ENCODE measurements around the gene CALHM6. TPM values are rescaled to one million over a fixed set of nuclear protein-coding genes. Genes with fewer than 3 reads are reported as not detected.

CALHM6 gene
- total and polyA plus RNA-seq, 2 experiments from 2014 or later, result 1.2 to 1.6 TPM

- Histone ChIP-seq H3K79me2 (replicated peaks; ENCODE audit: insufficient read depth) (no peaks in the 10 kb centered on the region), H3K27me3 (ENCODE audit: insufficient read depth) (peaks cover 8% of the 10 kb centered on the region), H3K36me3 (ENCODE audit: insufficient read depth) (no peaks in the 10 kb centered on the region), H3F3A (replicated peaks; ENCODE audit: low read depth) (no peaks in the 10 kb centered on the region), H4K20me1 (replicated peaks; ENCODE audit: insufficient read depth) (no peaks in the 10 kb centered on the region), H3K4me1 (ENCODE audit: insufficient read depth) (no peaks in the 10 kb centered on the region; the same call in 1 of the 2 replicates), H3K4me2 (no peak overlapping the region), H3K9me2 (ENCODE audit: insufficient read depth) (no peaks in the 10 kb centered on the region), H3K27ac (ENCODE audit: low read depth) (no peak overlapping the region), H3K4me3 (no peak overlapping the region), H2AFZ (no peak overlapping the region)
- no peak overlapping the region for H3K27ac Mint-ChIP-seq
- H3K4me1 Mint-ChIP-seq, result peaks cover 18% of the 10 kb centered on the region
- no peaks in the 10 kb centered on the region for H3K36me3 Mint-ChIP-seq (ENCODE audit: low read depth)
- TF ChIP-seq CREB1 (CRISPR knock-in tag; IDR thresholded peaks at IDR 0.05; ENCODE audit: low read depth) (no peak), ZNF114 (CRISPR knock-in tag; IDR thresholded peaks at IDR 0.05) (no peak), JUNB (IDR thresholded peaks at IDR 0.05; ENCODE audit: unreplicated experiment) (no peak), EZH2phosphoT487 (IDR thresholded peaks at IDR 0.05; ENCODE audit: unreplicated experiment) (no peak)
- TF ChIP-seq, protein P1, sequence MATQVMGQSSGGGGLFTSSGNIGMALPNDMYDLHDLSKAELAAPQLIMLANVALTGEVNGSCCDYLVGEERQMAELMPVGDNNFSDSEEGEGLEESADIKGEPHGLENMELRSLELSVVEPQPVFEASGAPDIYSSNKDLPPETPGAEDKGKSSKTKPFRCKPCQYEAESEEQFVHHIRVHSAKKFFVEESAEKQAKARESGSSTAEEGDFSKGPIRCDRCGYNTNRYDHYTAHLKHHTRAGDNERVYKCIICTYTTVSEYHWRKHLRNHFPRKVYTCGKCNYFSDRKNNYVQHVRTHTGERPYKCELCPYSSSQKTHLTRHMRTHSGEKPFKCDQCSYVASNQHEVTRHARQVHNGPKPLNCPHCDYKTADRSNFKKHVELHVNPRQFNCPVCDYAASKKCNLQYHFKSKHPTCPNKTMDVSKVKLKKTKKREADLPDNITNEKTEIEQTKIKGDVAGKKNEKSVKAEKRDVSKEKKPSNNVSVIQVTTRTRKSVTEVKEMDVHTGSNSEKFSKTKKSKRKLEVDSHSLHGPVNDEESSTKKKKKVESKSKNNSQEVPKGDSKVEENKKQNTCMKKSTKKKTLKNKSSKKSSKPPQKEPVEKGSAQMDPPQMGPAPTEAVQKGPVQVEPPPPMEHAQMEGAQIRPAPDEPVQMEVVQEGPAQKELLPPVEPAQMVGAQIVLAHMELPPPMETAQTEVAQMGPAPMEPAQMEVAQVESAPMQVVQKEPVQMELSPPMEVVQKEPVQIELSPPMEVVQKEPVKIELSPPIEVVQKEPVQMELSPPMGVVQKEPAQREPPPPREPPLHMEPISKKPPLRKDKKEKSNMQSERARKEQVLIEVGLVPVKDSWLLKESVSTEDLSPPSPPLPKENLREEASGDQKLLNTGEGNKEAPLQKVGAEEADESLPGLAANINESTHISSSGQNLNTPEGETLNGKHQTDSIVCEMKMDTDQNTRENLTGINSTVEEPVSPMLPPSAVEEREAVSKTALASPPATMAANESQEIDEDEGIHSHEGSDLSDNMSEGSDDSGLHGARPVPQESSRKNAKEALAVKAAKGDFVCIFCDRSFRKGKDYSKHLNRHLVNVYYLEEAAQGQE (IDR thresholded peaks at IDR 0.05; ENCODE audit: unreplicated experiment), result no peak
- TF ChIP-seq, protein P2, sequence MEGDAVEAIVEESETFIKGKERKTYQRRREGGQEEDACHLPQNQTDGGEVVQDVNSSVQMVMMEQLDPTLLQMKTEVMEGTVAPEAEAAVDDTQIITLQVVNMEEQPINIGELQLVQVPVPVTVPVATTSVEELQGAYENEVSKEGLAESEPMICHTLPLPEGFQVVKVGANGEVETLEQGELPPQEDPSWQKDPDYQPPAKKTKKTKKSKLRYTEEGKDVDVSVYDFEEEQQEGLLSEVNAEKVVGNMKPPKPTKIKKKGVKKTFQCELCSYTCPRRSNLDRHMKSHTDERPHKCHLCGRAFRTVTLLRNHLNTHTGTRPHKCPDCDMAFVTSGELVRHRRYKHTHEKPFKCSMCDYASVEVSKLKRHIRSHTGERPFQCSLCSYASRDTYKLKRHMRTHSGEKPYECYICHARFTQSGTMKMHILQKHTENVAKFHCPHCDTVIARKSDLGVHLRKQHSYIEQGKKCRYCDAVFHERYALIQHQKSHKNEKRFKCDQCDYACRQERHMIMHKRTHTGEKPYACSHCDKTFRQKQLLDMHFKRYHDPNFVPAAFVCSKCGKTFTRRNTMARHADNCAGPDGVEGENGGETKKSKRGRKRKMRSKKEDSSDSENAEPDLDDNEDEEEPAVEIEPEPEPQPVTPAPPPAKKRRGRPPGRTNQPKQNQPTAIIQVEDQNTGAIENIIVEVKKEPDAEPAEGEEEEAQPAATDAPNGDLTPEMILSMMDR (conservative IDR thresholded peaks at IDR 0.05; ENCODE audit: low read depth in 2 of 2), result no peak
- DNase-seq (ENCODE audit: low spot score) (no peak), ATAC-seq (no peak)
- no peak overlapping the region for H3K4me3 Mint-ChIP-seq
- no peaks in the 10 kb centered on the region for H3K9me3 Mint-ChIP-seq
- H3K27me3 Mint-ChIP-seq (ENCODE audit: insufficient read depth, low read depth, poor library complexity), result peaks cover 4% of the 10 kb centered on the region
These were observed 7.1 kb downstream of the CALHM6 start for GRCh38 chr6:116468293-116468692.

GRCh38 chr6:116471531-116471930 is 10.4 kb downstream of the CALHM6 start:
- Histone ChIP-seq H3K4me1 (ENCODE audit: insufficient read depth) (no peaks in the 10 kb centered on the region; the same call in 1 of the 2 replicates), H2AFZ (no peak overlapping the region), H3K9me2 (ENCODE audit: insufficient read depth) (no peaks in the 10 kb centered on the region), H3K36me3 (ENCODE audit: insufficient read depth) (no peaks in the 10 kb centered on the region), H3K4me2 (no peak overlapping the region), H3F3A (replicated peaks; ENCODE audit: low read depth) (no peaks in the 10 kb centered on the region), H3K27me3 (ENCODE audit: insufficient read depth) (no peaks in the 10 kb centered on the region), H3K27ac (ENCODE audit: low read depth) (no peak overlapping the region), H3K79me2 (replicated peaks; ENCODE audit: insufficient read depth) (no peaks in the 10 kb centered on the region), H3K4me3 (no peak overlapping the region), H4K20me1 (replicated peaks; ENCODE audit: insufficient read depth) (no peaks in the 10 kb centered on the region)
- H3K27ac Mint-ChIP-seq, result no peak overlapping the region
- peaks cover 5% of the 10 kb centered on the region for H3K27me3 Mint-ChIP-seq (ENCODE audit: insufficient read depth, low read depth, poor library complexity)
- DNase-seq (ENCODE audit: low spot score) (no peak), ATAC-seq (no peak)
- H3K4me1 Mint-ChIP-seq, result 0 out of 3 replicates have a peak, but pooled peaks cover 4% of the 10 kb centered on the region
- no peak overlapping the region for H3K4me3 Mint-ChIP-seq
- H3K36me3 Mint-ChIP-seq (ENCODE audit: low read depth), result no peaks in the 10 kb centered on the region
- H3K9me3 Mint-ChIP-seq, result no peaks in the 10 kb centered on the region
- TF ChIP-seq, protein P3, sequence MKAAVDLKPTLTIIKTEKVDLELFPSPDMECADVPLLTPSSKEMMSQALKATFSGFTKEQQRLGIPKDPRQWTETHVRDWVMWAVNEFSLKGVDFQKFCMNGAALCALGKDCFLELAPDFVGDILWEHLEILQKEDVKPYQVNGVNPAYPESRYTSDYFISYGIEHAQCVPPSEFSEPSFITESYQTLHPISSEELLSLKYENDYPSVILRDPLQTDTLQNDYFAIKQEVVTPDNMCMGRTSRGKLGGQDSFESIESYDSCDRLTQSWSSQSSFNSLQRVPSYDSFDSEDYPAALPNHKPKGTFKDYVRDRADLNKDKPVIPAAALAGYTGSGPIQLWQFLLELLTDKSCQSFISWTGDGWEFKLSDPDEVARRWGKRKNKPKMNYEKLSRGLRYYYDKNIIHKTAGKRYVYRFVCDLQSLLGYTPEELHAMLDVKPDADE (IDR thresholded peaks at IDR 0.05), result no peak
- TF ChIP-seq, protein P4, sequence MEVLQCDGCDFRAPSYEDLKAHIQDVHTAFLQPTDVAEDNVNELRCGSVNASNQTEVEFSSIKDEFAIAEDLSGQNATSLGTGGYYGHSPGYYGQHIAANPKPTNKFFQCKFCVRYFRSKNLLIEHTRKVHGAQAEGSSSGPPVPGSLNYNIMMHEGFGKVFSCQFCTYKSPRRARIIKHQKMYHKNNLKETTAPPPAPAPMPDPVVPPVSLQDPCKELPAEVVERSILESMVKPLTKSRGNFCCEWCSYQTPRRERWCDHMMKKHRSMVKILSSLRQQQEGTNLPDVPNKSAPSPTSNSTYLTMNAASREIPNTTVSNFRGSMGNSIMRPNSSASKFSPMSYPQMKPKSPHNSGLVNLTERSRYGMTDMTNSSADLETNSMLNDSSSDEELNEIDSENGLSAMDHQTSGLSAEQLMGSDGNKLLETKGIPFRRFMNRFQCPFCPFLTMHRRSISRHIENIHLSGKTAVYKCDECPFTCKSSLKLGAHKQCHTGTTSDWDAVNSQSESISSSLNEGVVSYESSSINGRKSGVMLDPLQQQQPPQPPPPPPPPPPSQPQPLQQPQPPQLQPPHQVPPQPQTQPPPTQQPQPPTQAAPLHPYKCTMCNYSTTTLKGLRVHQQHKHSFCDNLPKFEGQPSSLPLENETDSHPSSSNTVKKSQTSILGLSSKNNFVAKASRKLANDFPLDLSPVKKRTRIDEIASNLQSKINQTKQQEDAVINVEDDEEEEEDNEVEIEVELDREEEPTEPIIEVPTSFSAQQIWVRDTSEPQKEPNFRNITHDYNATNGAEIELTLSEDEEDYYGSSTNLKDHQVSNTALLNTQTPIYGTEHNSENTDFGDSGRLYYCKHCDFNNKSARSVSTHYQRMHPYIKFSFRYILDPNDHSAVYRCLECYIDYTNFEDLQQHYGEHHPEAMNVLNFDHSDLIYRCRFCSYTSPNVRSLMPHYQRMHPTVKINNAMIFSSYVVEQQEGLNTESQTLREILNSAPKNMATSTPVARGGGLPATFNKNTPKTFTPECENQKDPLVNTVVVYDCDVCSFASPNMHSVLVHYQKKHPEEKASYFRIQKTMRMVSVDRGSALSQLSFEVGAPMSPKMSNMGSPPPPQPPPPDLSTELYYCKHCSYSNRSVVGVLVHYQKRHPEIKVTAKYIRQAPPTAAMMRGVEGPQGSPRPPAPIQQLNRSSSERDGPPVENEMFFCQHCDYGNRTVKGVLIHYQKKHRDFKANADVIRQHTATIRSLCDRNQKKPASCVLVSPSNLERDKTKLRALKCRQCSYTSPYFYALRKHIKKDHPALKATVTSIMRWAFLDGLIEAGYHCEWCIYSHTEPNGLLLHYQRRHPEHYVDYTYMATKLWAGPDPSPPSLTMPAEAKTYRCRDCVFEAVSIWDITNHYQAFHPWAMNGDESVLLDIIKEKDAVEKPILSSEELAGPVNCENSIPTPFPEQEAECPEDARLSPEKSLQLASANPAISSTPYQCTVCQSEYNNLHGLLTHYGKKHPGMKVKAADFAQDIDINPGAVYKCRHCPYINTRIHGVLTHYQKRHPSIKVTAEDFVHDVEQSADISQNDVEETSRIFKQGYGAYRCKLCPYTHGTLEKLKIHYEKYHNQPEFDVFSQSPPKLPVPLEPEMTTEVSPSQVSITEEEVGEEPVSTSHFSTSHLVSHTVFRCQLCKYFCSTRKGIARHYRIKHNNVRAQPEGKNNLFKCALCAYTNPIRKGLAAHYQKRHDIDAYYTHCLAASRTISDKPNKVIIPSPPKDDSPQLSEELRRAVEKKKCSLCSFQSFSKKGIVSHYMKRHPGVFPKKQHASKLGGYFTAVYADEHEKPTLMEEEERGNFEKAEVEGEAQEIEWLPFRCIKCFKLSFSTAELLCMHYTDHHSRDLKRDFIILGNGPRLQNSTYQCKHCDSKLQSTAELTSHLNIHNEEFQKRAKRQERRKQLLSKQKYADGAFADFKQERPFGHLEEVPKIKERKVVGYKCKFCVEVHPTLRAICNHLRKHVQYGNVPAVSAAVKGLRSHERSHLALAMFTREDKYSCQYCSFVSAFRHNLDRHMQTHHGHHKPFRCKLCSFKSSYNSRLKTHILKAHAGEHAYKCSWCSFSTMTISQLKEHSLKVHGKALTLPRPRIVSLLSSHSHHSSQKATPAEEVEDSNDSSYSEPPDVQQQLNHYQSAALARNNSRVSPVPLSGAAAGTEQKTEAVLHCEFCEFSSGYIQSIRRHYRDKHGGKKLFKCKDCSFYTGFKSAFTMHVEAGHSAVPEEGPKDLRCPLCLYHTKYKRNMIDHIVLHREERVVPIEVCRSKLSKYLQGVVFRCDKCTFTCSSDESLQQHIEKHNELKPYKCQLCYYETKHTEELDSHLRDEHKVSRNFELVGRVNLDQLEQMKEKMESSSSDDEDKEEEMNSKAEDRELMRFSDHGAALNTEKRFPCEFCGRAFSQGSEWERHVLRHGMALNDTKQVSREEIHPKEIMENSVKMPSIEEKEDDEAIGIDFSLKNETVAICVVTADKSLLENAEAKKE (CRISPR knock-in tag; IDR thresholded peaks at IDR 0.05), result no peak
